AG08396 (cell line): ENCODE results near the gene RAB4A.

Source experiments
- DNase-seq: peaks from one replicate; pipeline ENCODE4 v3.0.0; 2012; ENCODE audit warnings: low spot score, mixed read lengths

Gene RAB4A

GRCh38 chr1:229270547-229271447 lies at the start of gene RAB4A:
Gene RAB4A, plus strand, starts transcription at chr1:229271111. Its CDS starts 229 bp downstream, at chr1:229271340.
- DNase-seq, result peak; percentile 95

- no peak for DNase-seq
Observed at GRCh38 chr1:229222081-229222480, 48.8 kb upstream of the RAB4A start.

- no peak for DNase-seq
Observed at GRCh38 chr1:229223498-229223897, 47.4 kb upstream of the RAB4A start.

- DNase-seq, result no peak
Observed at GRCh38 chr1:229224308-229224707, 46.6 kb upstream of the RAB4A start.

DNA sequence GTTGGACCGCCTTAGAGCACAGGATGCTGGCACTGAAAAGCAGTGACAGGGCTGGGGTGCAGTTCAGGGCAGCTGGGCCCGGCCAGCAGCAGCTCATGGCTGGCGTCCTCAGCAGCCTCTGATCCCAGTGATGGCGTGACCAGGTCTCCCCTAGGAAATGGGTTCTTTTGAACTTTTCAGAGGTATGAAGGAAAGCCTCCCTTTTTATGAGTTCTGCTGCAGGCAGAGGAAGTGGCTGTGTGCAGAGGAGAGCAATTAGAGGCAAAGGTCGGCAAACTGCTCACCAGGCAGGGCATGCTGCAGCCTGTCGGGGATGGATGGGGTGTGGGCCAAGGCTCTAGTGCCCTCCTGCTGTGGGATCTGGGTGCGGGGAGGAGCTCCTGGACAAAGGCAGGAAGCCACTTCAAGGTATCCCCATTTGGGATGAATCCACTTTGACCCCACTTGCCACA lies 45.6 kb upstream of the RAB4A start:
- DNase-seq, result no peak

GRCh38 chr1:229226796-229227195 lies 44.1 kb upstream of the RAB4A start:
- no peak for DNase-seq

DNA sequence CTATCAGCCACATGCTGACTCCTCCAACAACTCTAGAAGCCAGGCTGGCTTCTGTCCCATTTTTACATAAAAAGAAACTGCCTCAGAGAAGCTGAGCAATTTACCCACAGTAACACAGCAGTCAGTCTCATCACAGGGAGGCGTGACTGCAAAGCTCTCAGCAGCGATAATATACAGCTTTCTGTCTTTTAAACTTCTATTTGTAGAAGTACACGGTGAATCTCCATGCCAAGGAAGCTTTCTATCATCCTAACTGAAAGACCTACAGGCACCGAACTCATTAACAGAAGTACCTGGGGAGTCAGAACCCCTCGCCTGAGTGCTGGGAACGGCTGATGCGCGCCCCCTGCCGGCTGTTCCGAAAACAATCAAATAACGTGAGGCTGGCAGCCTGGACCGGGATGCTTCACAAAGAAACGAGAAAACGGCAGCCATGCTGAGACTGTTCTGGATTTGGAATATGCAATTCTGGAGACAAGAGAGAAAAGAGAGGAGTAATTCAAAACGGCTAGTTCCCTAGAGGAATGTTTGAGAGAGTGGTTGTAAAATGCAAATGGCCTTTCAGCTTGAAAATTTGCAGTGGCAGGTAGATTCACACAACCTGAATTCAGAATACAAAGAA lies 43.5 kb upstream of the RAB4A start:
- peak; percentile 75 for DNase-seq

DNA sequence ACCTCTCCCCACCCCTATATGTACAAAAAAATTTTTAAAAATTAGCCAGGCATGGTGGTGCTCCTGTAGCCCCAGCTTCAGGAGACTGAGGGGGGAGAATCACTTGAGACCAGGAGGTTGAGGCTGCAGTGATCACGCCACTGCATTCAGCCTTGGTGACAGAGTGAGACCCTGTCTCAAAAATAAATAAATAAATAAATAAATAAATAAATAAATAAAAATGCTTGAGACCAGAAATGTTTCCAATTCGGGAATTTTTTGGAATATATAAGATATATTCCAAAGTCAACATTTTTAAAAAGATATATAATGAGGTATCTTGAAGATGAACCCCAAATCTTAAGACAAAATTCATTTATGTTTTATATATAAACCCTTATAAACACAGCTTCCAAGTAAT lies 42.4 kb upstream of the RAB4A start:
- no peak for DNase-seq

DNA sequence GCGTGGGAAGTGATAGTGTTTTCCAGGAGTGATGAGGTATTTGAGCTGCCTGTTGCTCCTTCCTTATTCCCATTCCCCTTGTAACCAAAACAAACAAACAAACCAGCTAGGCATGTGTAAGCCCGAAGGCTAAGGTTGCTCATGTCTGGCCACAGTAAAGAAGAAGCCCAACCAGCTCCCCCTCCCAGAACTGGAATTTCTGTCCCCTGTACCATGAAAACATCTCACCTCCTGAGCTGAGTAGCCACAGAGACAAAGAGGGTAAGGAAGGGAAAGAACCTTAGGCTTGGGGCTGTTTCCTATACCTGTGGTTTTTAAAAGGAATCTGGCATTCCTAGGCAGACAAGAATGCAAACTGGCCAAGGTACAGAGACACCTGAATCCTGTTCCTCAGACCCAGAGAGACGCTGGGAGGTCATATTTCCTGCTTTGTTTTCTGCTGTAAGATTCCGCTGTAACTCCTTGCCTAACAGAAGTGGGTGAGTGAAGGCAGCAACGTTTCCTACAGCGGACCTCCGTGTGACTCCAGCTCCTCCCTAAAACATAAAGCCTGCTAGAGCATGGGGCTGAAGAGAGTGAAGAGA lies 41.7 kb upstream of the RAB4A start:
- no peak for DNase-seq

- DNase-seq, result no peak
Observed at GRCh38 chr1:229229721-229230139, 41.2 kb upstream of the RAB4A start.

- no peak for DNase-seq
Observed at GRCh38 chr1:229230140-229230892, 40.6 kb upstream of the RAB4A start.

DNA sequence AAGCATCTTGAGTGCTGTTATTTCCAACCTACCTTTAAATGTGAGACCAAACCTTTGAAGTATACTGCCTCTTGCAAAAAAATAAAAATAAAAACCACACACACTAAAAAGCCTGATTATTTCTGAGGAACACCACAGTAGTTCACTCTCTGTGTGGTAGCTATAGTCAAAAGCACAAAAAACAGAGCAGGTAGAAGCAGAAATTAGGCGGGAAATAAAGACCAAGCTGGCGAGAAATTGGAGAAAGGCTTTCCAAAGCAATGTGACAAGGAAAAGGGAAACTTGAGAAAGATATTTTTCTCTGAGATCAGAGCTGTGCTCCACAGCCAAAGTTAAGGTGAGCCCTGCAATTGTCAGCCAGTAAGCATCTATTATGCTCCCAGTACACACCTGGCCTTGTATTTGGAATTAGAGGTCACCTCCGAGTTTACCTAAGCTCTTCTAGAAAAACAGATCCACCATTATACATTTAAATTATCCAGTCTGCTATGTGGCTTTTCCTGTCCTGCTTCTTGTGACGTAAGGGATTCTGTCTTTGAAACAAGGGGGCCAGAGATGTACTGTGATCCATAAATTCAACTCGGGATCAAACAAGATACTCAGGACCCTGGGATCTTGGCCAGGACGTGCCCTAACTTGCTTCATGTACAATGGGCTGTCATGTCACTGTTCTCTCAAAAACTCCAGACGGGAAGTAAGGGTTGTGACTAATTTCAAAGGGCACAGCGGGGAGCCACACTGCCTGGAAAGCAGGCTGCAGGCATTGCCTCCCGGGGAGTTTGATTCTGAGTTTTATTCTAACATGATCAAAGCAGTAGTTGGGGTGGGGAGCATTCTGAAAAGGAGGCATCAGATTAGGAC lies 39.8 kb upstream of the RAB4A start:
- no peak for DNase-seq

- DNase-seq, result no peak
Observed at GRCh38 chr1:229231754-229232119, 39.2 kb upstream of the RAB4A start.

- DNase-seq, result no peak
Observed at GRCh38 chr1:229234870-229235472, 35.9 kb upstream of the RAB4A start.

GRCh38 chr1:229237320-229237719 lies 33.6 kb upstream of the RAB4A start:
- DNase-seq, result no peak

GRCh38 chr1:229238231-229238630 lies 32.7 kb upstream of the RAB4A start:
- DNase-seq, result no peak

- DNase-seq, result peak; percentile 49
Observed at GRCh38 chr1:229238674-229239415, 32.1 kb upstream of the RAB4A start.

DNA sequence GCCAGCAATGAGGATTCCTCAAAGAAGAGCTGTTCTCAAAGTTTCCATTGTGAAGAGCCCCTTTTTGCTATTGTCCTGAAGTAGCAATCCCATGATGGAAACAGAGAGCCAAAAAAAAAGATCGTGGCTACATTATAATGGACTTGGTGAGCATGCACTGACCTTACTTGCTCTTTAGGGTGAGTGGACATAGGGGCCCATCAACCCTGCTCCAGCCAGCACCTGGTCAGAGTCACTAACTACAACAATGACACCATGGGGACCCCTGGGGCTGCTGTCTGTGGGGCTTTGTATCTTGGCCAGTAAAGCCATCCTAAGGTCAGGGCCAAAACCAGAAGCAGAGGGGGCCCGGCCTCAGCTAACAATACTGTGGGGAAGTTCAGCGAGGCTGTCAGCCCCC lies 30.4 kb upstream of the RAB4A start:
- no peak for DNase-seq

- no peak for DNase-seq
Observed at GRCh38 chr1:229241390-229241789, 29.5 kb upstream of the RAB4A start.

DNA sequence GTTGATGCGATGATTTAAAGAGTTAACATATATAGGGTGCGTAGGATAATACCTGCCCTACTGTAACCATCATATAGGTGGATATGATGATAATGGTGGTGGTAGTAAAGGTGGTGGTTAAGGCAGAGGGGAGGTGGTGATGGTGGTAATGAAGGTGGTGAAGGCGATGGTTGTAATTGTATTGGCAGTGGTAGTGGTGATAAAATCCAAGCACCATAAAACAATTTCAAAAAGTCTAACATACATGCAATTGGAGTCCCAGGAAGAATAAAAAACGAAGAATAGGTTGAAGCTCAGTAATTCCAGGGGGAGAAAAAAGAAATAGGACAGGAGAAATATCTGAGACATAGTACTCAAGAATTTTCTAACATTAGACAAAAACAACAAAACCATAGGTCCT lies 27.3 kb upstream of the RAB4A start:
- DNase-seq, result no peak
